ENCODE results near the gene NOL9. TPM values are rescaled to one million over a fixed set of nuclear protein-coding genes. Genes with fewer than 3 reads are reported as not detected.

Gene NOL9
- total RNA-seq, 1 donor from 2014 or later, result 58.5 TPM

- intact Hi-C loops (cut with micrococcal nuclease), result no loop called here
Observed at GRCh38 chr1:6473156-6473555, 81.2 kb downstream of the NOL9 start.

DNA sequence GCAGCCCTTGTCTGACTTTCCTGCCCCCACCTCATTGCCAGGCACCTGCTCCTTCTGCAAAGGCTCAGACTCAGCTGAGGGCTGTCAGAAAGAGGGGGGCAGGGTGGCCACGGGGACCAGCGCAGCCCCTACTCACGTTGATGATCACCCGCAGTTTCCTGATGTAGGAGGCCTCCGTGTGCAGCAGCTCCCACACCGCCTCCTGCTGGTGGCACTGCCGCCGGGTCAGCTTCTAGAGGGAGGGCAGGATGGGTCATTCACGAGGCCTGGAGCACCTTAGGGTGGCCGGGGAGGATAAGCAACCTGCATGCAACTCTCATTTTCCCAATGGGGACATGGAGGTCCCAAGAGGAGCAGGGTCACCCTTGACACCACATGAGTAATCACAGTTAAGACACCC, 81.9 kb downstream of the NOL9 start:
- intact Hi-C loops (cut with micrococcal nuclease), result no loop called here

DNA sequence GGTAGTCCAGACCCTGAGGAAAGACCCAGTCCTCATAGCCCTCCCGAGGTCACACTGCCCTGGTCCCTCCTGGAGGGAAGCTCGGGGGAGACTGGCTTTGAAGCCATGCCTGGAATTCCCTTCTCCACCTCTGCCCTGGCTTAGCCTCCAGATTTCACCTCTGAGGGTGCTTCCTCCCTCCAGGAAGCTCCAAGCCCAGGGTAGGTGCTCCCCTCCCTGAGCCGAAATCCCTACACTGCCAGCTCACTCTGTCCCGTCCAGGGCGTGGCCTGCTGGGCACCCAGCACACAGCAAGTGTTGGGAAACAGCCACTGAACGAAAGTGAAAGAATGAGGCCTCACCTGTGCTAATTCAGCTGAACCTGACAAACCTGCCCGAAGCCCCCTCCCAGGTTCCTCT, 82.3 kb downstream of the NOL9 start:
- intact Hi-C loops (cut with micrococcal nuclease), result no loop called here

Other genes with a start within 250 kb of the NOL9 start
- gene ACOT7, start 160.7 kb downstream of the NOL9 start, total RNA-seq, result 92.8 and 95.3 TPM in 2 replicates
- 0.89 and 0.93 TPM in 2 replicates for gene HES2, start 134.6 kb downstream of the NOL9 start, total RNA-seq
- 1.1 and 1.8 TPM in 2 replicates for gene ESPN, start 129.7 kb downstream of the NOL9 start, total RNA-seq
- 95.0 and 104 TPM in 2 replicates for gene TNFRSF25, start 88.3 kb downstream of the NOL9 start, total RNA-seq
- gene PLEKHG5, start 62.8 kb downstream of the NOL9 start, total RNA-seq, result 1.4 TPM in 2 replicates
- not detected in 2 replicates for gene TAS1R1, start 794 bp upstream of the NOL9 start, total RNA-seq
- 29.8 and 32.9 TPM in 2 replicates for gene ZBTB48, start 25.5 kb upstream of the NOL9 start, total RNA-seq
- 20.7 and 22.0 TPM in 2 replicates for gene KLHL21, start 48.4 kb upstream of the NOL9 start, total RNA-seq
- gene PHF13, start 59.2 kb upstream of the NOL9 start, total RNA-seq, result 16.1 and 16.3 TPM in 2 replicates
- 17.1 and 19.4 TPM in 2 replicates for gene THAP3, start 70.4 kb upstream of the NOL9 start, total RNA-seq
- gene DNAJC11, start 147.3 kb upstream of the NOL9 start, total RNA-seq, result 52.9 and 55.0 TPM in 2 replicates
- 37.9 and 40.7 TPM in 2 replicates for gene CAMTA1, start 230.9 kb upstream of the NOL9 start, total RNA-seq

All from T-helper 2 cell treated with Interferon-gamma antibody and Interleukin-4, amounts not matched to agents 100 ng/mL and 5 ng/mL, for 36 hours (primary cell).